ENCODE data around the gene USH1G.
A peak's percentile ranks its signal among the peaks of the same experiment; 100 is the strongest.
"Not testable (repeated sequence)": the region's sequence is repeated elsewhere in the genome, so short reads cannot be mapped to it uniquely, and the experiment has no call there.

The USH1G gene

DNA sequence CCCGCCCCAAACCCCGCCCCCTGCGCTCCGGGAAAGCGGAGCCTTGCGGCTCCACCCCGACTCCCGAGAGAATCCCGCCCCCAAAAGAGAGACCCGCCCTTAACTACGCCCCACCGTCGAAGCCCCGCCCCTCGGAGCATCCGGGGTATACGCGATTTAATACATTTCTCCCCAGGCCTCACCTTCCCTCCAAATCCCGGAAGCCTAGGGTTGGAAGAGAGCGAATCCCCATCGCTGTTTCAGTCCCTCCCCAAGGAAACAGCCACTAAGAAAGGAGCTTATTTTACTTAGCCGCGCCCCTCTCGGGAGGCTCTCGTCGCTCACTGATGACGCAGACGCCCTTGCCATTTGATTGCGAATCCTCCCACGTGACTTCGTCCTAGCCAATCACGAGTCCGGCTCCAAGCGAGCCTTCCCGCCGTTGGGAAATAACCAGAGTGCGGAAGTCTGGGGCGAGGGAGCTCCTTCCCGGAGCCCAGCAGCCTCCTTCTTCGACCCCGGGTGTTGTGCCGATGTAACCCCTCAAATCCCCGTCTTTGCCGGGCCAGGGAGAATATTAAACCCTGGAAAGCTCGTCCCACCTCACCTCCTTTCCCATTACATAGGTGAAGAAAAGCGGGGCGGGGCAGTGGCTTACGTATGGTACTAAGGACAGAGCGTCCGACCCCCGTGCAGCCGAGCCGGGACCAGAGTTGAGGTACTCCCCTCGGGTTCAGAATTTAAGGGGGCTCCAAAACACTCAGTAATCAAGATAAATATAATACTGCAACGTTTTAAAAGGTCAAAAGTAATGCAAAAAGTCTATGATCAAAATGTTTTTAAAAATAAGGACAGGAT, 49.8 kb downstream of the USH1G start:
- DNase-seq = peak; percentile 100

- no peak for DNase-seq
Observed at GRCh38 chr17:74872313-74873036, 50.6 kb downstream of the USH1G start, which contains the start of gene FDXR. Gene FDXR, minus strand, starts transcription at chr17:74872994. Its CDS starts 50 bp downstream, at chr17:74872944.

GRCh38 chr17:74871356-74872076, 51.5 kb downstream of the USH1G start:
- DNase-seq = no peak

GRCh38 chr17:74870512-74870911, 52.5 kb downstream of the USH1G start:
- no peak for DNase-seq

DNA sequence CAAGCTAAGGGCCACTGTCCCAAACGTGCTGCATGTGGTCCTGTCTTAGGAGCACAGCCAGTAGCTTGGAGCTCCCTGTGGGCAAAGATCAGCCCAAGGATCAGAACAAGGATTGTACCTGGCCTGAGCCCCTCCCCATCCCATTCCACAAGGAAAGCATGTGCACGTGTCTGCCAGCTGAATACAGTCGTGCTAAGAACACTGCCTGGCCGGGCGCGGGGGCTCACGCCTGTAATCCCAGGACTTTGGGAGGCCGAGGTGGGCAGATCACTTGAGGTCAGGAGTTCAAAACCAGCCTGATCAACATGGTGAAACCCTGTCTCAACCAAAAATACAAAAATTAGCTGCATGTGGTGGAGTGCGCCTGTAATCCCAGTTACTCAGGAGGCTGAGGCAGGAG, 53.0 kb downstream of the USH1G start:
- DNase-seq = not testable (repeated sequence)

- DNase-seq = no peak
Observed at GRCh38 chr17:74868908-74869255, 54.2 kb downstream of the USH1G start.

DNA sequence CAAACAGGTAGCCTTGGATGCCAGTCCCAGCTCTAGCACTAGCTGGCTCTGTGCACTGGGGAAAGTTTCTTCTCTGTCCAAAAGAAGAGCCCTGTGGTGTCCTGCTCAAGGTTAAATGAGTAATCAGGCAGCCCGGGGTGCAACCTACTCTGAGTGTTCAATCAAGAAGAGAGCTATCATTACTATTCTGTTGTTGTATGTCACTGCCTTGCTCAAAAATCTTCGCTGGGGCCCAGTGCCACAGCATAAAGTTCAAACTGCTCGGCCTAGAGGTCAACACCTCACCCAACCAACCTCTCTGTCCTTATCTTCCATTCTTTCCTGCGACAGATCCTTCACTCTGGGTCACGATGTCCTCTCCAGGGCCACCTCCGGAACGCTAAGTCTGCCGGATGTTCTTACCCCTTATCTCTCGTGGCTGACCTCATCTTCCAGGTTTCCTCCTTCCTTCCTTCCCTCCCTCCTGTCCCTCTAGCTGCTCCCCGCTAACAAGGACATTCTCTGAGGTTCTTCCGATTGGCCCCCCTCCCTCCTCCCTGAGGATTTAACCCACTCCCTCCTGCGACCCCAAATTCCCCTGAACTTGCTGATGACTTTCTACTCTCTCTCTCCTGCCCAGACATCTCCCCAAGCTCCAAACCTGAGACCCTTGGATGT, 54.7 kb downstream of the USH1G start:
- DNase-seq = no peak

DNA sequence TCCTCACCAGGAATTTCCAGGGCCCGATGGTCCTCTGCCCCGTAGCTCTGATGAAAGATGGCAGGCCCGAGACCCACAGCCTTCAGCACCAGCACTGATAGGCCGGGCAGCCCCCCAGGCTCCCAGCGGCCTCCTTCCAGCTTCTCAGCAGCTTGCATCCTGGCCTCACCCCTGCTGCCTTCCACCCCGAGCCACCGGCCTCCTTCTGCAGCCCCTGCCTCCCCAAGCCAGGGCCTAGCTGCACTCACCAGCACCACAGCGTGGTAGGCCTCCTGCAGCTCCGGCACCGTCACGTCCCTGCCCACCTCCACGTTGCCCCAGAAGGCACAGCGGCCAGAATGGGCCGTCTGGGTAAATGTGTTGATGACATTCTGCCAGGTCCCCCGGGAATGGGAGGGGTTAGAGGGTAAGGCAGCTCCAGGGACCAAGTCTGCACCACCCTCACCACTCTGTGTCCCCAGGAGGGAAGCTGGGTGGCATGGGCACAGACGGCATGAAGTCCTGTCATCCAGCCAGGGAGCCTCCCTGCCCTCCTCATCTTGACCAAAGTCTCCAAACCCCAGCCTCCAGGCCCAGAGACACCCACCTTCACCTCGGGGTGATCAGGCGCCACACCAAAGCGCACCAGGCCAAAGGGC, 56.7 kb downstream of the USH1G start:
- no peak for DNase-seq

Data from left hindlimb (tissue), 1 donor.